Neural cell (in vitro differentiated cells): ENCODE measurements around the gene ANTXR1.

Experiments
- EZH2 ChIP-seq: fragments of 200-600, 300-800 bp; shearing (Covaris generic), sonication (generic); IDR thresholded peaks from 2 replicates; pipeline ENCODE4 v1.6.1; 2014; ENCODE audit warnings: antibody characterized with exemption, low read length, borderline replicate concordance, mild to moderate bottlenecking; ENCODE audit not compliant: insufficient read depth, poor library complexity, severe bottlenecking
- POLR2AphosphoS5 ChIP-seq: IDR thresholded peaks from 2 replicates; pipeline ENCODE4 v1.6.1; 2012
- SMC3 ChIP-seq: fragments of 450-650 bp; conservative IDR thresholded peaks from 2 replicates; pipeline ENCODE4 v1.6.1; 2014; ENCODE audit warnings: antibody characterized with exemption, mild to moderate bottlenecking, moderate library complexity; ENCODE audit not compliant: poor library complexity

DNA sequence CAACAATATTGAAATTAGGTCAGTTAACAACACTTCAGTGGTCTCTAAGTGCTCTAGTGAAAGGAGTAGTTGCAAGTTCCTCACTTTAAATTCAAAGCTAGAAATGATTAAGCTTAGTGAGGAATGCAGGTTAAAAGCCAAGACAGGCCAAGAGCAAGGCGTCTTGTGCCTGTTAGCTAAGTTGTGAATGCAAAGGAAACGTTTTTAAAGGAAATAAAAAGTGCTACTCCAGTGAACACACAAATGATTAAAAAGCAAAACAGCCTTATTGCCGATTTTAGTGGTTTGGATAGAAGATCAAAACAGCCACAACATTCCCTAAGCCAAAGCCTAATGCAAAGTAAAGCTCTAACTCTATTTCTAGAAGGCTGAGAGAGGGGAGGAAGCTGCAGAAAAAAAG, 44.7 kb downstream of the ANTXR1 start:
- TF ChIP-seq SMC3 = no peak
- TF ChIP-seq EZH2 = no peak
- TF ChIP-seq POLR2AphosphoS5 = no peak
